ENCODE data around the gene TBL1X. TPM values are rescaled to one million over a fixed set of nuclear protein-coding genes. Genes with fewer than 3 reads are reported as not detected.
A peak's percentile ranks its signal among the peaks of the same experiment; 100 is the strongest.

Gene TBL1X
- total and polyA plus RNA-seq, 2 experiments from 2014 or later = 8.7 to 26.9 TPM

- Mint-ChIP-seq H3K27ac (no peak overlapping the region), H3K36me3 (ENCODE audit: low read depth) (peaks cover 9% of the 10 kb centered on the region; the same call in 2 of the 3 replicates), H3K4me3 (peak overlapping the region; percentile 74), H3K9me3 (no peaks in the 10 kb centered on the region; the same call in 2 of the 3 replicates), H3K4me1 (peaks cover 17% of the 10 kb centered on the region), H3K27me3 (ENCODE audit: insufficient read depth, low read depth, poor library complexity) (no peaks in the 10 kb centered on the region)
- no peak for DNase-seq (ENCODE audit: low spot score)
- TF ChIP-seq CTCF (conservative IDR thresholded peaks at IDR 0.05; ENCODE audit: low read depth in 2 of 2) (no peak), REST (IDR thresholded peaks at IDR 0.05; ENCODE audit: unreplicated experiment) (no peak), EZH2 (IDR thresholded peaks at IDR 0.05; ENCODE audit: low read depth, unreplicated experiment) (no peak), EZH2phosphoT487 (IDR thresholded peaks at IDR 0.05; ENCODE audit: unreplicated experiment) (no peak), ETS1 (IDR thresholded peaks at IDR 0.05) (no peak), ZNF331 (CRISPR knock-in tag; IDR thresholded peaks at IDR 0.05; ENCODE audit: low read depth) (no peak), POLR2AphosphoS5 (IDR thresholded peaks at IDR 0.05; ENCODE audit: low read depth) (no peak)
- Histone ChIP-seq H3F3A (replicated peaks; ENCODE audit: low read depth) (no peaks in the 10 kb centered on the region), H3K27ac (ENCODE audit: low read depth) (no peak overlapping the region), H3K4me1 (ENCODE audit: insufficient read depth) (peaks cover 22% of the 10 kb centered on the region), H3K36me3 (ENCODE audit: insufficient read depth) (no peaks in the 10 kb centered on the region), H2AFZ (no peak overlapping the region), H3K27me3 (ENCODE audit: insufficient read depth) (peaks cover 13% of the 10 kb centered on the region; the same call in 1 of the 2 replicates), H4K20me1 (replicated peaks; ENCODE audit: insufficient read depth) (no peaks in the 10 kb centered on the region; the same call in 1 of the 2 replicates), H3K79me2 (replicated peaks; ENCODE audit: insufficient read depth) (peaks cover 59% of the 10 kb centered on the region), H3K4me3 (no peak overlapping the region), H3K4me2 (peak overlapping the region; percentile 66; the same call in 1 of the 2 replicates), H3K9me2 (ENCODE audit: insufficient read depth) (no peaks in the 10 kb centered on the region)
- ATAC-seq = no peak
Measured at GRCh38 chrX:9467146-9467545, 2.3 kb downstream of the TBL1X start.

DNA sequence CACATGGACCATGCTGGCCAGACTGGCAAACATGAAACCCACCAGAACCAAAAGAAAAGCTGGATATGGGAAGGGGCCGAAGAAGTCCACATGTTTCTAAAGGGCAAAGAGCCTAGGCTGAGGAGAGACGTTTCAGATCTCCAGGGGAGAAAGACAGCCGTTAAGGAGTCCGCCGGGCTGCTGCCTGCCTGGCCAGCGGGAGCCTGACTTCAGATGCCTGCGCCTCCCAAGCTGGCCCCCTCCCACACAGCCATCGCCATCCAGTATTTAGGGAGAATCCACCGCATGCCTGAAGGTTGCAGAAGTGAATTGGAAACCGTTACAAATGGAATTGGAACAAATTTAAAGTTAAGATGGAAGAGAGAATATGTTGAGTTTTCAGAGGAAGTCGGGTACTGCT is 2.9 kb downstream of the TBL1X start:
- Mint-ChIP-seq H3K36me3 (ENCODE audit: low read depth) (peaks cover 9% of the 10 kb centered on the region; the same call in 2 of the 3 replicates), H3K4me1 (peaks cover 11% of the 10 kb centered on the region), H3K4me3 (peak overlapping the region; percentile 74), H3K9me3 (no peaks in the 10 kb centered on the region; the same call in 2 of the 3 replicates), H3K27me3 (ENCODE audit: insufficient read depth, low read depth, poor library complexity) (no peaks in the 10 kb centered on the region), H3K27ac (no peak overlapping the region)
- ATAC-seq (no peak; the same call in 2 of the 3 replicates), DNase-seq (ENCODE audit: low spot score) (no peak)
- Histone ChIP-seq H3F3A (replicated peaks; ENCODE audit: low read depth) (no peaks in the 10 kb centered on the region), H3K4me3 (no peak overlapping the region), H3K79me2 (replicated peaks; ENCODE audit: insufficient read depth) (peaks cover 64% of the 10 kb centered on the region), H3K9me2 (ENCODE audit: insufficient read depth) (no peaks in the 10 kb centered on the region), H3K4me1 (ENCODE audit: insufficient read depth) (peaks cover 17% of the 10 kb centered on the region; the same call in 1 of the 2 replicates), H3K27ac (ENCODE audit: low read depth) (no peak overlapping the region), H3K27me3 (ENCODE audit: insufficient read depth) (peaks cover 13% of the 10 kb centered on the region; the same call in 1 of the 2 replicates), H4K20me1 (replicated peaks; ENCODE audit: insufficient read depth) (no peaks in the 10 kb centered on the region; the same call in 1 of the 2 replicates), H2AFZ (no peak overlapping the region), H3K4me2 (no peak overlapping the region), H3K36me3 (ENCODE audit: insufficient read depth) (no peaks in the 10 kb centered on the region)
- TF ChIP-seq NANOG (IDR thresholded peaks at IDR 0.05; ENCODE audit: borderline replicate concordance) (no peak), ZNF331 (CRISPR knock-in tag; IDR thresholded peaks at IDR 0.05; ENCODE audit: low read depth) (no peak), JUNB (IDR thresholded peaks at IDR 0.05; ENCODE audit: unreplicated experiment) (no peak)

All from GM23338 (cell line).